ENCODE results near the gene QSOX1. TPM values are rescaled to one million over a fixed set of nuclear protein-coding genes. Genes with fewer than 3 reads are reported as not detected.

Gene QSOX1
- total and polyA plus RNA-seq, 9 of the 15 experiments (the other 6 are each of a cell fraction or from before 2014, with no cell fraction given) = 4.0 to 53.1 (median 15.0) TPM

DNA sequence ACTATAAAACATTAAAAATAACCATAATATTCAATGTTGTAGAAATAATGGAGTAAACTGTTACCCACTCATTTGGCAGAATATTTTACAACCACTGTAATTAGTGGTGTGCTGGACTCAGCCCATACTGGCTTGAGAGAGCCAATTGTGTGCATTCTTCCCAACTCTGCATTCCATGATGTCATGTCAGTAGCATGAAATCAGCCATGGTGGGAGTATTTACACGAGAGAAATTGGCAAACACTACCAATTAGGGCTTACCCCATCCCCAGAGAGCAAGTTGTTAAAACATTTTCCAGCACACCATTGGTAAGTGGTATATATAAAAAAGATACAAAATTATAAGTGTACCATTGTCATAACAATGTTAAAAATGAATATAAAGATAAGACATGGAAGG is 19.1 kb upstream of the QSOX1 start (continued):
- TF ChIP-seq, protein P1, sequence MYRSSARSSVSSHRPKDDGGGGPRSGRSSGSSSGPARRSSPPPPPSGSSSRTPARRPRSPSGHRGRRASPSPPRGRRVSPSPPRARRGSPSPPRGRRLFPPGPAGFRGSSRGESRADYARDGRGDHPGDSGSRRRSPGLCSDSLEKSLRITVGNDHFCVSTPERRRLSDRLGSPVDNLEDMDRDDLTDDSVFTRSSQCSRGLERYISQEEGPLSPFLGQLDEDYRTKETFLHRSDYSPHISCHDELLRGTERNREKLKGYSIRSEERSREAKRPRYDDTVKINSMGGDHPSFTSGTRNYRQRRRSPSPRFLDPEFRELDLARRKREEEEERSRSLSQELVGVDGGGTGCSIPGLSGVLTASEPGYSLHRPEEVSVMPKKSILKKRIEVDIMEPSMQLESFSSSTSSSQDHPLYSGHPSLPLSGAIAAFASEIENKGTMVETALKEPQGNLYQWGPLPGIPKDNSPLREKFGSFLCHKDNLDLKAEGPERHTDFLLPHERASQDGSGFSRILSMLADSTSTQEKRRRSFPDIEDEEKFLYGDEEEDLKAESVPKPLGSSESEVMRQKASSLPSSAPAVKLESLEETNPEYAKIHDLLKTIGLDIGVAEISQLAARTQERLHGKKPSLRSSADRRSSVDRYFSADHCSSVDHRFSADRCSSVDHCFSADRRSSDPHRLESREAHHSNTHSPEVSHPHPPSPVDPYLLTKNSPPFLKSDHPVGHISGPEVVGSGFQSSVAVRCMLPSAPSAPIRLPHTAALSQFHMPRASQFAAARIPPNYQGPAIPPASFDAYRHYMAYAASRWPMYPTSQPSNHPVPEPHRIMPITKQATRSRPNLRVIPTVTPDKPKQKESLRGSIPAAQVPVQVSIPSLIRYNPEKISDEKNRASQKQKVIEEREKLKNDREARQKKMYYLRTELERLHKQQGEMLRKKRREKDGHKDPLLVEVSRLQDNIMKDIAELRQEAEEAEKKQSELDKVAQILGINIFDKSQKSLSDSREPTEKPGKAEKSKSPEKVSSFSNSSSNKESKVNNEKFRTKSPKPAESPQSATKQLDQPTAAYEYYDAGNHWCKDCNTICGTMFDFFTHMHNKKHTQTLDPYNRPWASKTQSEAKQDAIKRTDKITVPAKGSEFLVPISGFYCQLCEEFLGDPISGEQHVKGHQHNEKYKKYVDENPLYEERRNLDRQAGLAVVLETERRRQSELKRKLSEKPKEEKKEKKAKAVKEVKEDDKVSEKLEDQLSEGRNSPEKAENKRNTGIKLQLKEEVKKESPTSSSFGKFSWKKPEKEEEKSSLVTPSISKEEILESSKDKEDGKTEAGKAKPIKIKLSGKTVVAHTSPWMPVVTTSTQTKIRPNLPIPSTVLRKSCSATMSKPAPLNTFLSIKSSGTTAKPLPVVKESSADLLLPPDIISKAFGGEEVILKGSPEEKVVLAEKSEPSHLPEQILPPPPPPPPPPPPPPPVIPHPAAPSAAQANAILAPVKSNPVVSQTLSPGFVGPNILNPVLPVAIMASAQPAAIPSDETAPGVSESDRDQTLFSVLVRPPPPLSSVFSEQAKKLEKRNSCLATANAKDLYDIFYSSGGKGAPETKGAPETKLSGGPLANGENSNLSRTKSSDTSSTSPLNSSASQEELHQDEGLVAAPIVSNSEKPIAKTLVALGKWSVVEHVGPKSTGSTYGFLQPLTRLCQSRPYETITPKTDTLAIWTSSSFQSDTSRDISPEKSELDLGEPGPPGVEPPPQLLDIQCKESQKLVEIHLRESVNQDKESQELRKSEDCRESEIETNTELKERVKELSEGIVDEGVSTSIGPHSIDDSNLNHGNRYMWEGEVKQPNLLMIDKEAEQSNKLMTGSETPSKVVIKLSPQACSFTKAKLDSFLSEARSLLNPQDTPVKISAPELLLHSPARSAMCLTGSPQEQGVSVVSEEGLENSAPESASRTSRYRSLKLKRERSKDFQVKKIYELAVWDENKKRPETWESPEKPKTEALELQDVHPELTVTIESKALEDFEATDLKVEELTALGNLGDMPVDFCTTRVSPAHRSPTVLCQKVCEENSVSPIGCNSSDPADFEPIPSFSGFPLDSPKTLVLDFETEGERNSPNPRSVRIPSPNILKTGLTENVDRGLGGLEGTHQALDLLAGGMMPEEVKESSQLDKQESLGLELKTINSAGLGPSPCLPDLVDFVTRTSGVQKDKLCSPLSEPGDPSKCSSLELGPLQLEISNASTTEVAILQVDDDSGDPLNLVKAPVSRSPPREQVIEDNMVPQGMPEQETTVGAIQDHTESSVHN (IDR thresholded peaks at IDR 0.05; ENCODE audit: borderline replicate concordance in 1 of 2, low read depth in 1 of 2) = no peak
- TF ChIP-seq MTA2 (IDR thresholded peaks at IDR 0.05; ENCODE audit: low read depth) (no peak), BCOR (IDR thresholded peaks at IDR 0.05) (no peak), SPI1 (IDR thresholded peaks at IDR 0.05; ENCODE audit: borderline replicate concordance, low read depth, low read length) (no peak), ZNF561 (CRISPR knock-in tag; conservative IDR thresholded peaks at IDR 0.05) (no peak)
- TF ChIP-seq, protein P2, sequence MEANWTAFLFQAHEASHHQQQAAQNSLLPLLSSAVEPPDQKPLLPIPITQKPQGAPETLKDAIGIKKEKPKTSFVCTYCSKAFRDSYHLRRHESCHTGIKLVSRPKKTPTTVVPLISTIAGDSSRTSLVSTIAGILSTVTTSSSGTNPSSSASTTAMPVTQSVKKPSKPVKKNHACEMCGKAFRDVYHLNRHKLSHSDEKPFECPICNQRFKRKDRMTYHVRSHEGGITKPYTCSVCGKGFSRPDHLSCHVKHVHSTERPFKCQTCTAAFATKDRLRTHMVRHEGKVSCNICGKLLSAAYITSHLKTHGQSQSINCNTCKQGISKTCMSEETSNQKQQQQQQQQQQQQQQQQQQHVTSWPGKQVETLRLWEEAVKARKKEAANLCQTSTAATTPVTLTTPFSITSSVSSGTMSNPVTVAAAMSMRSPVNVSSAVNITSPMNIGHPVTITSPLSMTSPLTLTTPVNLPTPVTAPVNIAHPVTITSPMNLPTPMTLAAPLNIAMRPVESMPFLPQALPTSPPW (CRISPR knock-in tag; IDR thresholded peaks at IDR 0.05) = no peak

Measured in K562 (cell line).